HG02852 (cell line): ENCODE results near the gene CARD19.
"Not testable (repeated sequence)": the region's sequence is repeated elsewhere in the genome, so short reads cannot be mapped to it uniquely, and the experiment has no call there.

ENCODE experiments used
- ATAC-seq: cut with Tn5 transposase; IDR thresholded peaks from one replicate; pipeline ENCODE4 v1.9.1; 2021; ENCODE audit warnings: mild to moderate bottlenecking, moderate library complexity; ENCODE audit not compliant: unreplicated experiment

The CARD19 gene

DNA sequence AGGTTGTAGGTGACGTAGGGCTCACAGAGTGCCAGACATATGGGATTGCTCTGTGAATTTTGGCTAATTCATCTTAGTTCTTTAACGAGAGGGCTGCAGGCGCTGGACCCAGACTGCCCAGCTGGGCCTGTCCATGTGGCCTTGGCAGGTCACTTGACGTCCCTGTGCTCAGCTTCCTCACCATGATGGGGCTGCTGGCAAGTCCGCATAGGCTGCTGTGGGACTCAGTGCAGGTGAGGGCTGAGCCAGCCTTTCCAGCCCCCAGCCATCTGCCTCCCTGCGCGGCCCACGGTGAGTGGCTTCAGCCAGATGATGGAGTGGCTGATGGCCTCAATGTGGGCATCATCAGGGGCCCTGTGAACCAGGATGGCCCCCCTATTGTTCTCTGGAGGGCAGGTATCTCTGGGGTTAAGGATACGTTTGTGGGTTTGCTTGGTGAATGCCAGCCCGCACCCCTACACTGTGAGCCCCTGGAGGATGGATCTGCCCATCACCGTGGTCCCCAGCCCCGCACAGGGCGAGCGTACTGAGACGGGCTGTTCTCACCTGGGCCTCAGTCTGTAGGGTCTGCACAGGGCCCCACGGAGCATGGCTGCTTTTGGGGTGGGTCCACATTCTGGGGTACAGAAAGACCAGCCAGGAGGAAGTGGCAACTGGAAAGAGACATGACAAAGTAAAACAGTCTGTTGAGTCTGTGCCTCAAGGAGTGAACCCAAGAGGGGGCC, 3.7 kb downstream of the CARD19 start:
- ATAC-seq: no peak

DNA sequence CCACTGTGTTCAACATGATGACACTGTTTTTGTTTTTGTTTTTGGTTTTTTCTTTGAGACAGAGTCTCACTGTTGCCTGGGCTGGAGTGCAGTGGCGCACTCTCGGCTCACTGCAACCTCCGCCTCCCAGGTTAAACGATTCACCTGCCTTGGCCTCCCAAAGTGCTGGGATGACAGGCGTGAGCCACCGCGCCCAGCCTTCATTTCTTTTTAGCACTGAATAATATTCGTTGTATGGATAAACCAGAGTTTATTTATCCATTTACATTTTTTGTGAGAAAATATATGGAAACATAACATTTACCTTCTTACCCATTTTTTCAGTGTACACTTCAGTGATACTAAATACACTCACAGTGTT, 4.2 kb downstream of the CARD19 start:
- no peak for ATAC-seq

DNA sequence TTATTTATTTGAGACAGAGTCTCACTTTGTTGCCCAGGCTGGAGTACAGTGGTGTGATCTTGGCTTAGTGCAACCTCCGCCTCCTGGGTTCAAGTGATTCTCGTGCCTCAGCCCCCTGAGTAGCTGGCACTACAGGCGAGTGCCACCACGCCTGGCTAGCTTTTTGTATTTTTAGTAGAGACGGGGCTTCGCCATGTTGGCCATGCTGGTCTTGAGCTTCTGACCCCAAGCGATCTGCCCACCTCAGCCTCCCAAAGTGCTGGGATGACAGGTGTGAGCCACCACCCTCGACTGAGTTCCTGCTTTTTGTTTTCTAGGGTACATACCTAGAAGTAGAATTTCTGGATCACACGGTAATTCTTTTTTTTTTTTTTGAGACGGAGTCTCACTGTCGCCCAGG, 5.1 kb downstream of the CARD19 start:
- not testable (repeated sequence) for ATAC-seq

DNA sequence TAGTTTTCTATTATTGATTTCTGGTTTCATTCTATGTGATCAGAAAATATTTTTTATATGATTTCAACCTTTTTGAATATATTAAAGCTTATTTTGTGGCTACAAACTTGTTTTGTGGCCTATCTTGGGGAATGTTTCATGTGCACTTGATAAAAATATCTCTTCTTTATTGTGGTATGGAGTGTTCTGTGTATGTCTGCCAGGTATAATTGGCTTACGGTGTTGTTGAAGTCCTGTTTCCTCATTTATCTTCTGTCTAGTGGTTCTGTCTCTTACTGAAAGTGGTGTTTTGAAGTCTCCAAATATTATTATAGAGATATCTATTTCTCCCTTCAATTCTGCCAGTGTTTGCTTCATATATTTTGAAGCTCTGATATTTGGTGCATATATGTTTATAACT, 9.6 kb downstream of the CARD19 start:
- no peak for ATAC-seq

DNA sequence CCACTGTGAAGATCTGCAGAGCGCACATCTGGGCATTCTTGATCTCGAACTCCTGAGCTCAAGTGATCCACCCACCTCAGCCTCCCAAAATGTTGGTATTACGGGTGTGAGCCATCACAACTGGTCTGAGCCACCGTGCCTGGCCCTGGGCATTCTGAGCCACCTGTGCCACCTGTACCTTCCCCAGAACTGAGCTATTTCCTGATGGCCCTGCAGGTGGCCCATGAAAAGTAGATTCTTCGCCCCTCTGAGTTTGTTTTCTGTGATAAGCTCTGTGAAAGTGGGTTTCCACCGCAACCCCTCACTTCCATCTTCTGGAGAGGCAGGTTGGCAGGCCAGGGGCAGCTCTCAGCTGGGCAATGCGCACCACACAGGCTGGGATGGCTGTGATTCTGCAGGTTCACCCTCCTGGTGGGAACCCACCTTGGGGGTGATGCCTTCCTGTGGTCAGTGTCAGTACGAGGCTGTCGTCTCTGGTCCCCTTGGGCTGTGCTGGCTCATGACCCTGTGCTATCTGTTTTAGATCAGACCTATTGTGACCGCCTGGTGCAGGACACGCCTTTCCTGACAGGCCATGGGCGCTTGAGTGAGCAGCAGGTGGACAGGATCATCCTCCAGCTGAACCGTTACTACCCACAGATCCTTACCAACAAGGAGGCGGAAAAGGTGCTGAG, 11.3 kb downstream of the CARD19 start:
- no peak for ATAC-seq

DNA sequence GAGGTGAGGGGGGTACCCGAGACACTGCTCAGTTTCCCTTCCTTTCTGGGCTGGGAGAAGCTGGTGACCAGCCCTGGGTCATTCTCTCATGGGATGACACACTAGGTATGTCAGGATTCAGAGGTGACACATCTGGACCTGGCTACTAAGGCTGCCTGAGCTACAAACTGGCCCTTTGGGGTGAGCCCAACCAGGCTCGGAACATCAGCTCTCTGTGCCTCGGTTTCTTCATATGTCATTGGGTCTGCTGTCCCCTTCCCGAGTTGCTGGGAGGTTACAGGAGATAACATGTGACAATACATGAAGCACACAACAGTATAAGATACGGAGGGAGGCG, 11.8 kb downstream of the CARD19 start:
- ATAC-seq: no peak

DNA sequence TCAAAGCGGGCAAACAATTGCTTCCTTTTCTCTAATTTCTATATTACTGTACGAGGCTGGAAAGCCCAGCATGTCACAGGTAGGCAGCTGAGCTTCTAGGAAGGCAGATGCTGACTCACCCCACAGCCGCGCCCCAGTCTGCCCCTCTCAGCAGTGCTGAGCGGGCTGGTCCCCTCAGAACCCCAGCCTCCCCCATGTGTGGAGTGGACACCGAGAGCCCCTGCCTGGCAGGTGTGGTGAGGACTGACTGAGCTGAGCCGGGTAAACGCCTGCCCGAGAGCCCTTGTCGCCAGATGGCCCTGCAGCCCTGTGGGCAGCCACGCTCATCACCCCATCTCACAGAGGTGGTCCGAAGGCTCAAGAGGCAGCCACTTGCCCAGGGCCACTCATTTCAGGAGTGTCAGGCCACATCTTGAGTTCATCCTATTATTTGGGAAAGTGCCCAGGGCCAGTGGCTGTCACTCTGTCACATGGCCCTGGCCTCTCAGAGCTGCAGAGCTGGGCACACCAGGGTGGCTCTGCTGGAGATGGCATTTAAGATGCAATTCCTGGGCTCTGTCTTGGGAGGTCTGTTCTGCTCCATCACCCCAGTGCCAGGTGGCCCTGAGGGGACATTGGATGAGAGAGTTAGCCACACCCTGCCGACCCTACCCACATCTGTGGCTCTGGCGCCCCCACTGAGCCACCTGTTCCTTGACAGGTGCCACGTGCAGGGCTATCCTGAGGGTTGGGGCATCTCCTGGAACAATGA, 12.4 kb downstream of the CARD19 start:
- no peak for ATAC-seq

DNA sequence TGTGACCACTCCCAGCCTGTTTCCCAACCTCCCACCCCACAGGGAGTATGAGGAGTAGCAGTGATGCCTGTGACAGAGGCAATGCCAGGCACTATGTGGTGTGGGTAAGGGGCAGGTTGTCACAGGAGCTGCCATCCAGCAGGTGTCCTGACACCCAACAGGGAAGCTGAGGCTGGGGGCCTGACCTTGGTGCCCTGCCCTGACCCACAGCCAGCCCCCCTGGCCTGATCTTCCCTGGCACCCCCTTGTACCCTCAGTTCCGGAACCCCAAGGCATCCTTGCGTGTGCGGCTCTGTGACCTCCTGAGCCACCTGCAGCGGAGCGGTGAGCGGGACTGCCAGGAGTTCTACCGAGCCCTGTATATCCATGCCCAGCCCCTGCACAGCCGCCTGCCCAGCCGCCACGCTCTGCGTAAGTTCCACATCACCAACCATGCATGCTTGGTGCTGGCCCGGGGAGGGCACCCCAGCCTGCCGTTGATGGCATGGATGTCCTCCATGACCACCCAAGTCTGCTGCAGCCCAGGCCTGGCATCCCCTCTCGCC, 14.4 kb downstream of the CARD19 start:
- ATAC-seq: no peak

DNA sequence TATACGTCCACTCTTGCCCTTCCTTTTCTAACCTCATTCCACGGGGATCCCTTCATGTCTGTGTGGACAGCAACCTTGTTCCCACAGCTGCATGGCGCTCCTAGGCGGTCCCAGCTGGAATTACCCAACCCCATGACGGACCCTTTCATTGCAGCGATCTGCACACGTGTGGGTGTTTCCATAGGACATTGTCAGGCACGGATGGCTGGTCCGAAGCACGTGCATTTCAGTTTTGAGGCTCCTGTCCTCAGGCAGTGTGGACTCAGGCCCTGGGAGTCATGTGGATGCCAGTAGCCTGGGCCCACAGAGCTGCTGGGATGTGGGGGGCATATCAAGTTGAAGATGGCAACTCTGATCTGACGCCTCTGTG, 15.0 kb downstream of the CARD19 start:
- ATAC-seq: no peak

DNA sequence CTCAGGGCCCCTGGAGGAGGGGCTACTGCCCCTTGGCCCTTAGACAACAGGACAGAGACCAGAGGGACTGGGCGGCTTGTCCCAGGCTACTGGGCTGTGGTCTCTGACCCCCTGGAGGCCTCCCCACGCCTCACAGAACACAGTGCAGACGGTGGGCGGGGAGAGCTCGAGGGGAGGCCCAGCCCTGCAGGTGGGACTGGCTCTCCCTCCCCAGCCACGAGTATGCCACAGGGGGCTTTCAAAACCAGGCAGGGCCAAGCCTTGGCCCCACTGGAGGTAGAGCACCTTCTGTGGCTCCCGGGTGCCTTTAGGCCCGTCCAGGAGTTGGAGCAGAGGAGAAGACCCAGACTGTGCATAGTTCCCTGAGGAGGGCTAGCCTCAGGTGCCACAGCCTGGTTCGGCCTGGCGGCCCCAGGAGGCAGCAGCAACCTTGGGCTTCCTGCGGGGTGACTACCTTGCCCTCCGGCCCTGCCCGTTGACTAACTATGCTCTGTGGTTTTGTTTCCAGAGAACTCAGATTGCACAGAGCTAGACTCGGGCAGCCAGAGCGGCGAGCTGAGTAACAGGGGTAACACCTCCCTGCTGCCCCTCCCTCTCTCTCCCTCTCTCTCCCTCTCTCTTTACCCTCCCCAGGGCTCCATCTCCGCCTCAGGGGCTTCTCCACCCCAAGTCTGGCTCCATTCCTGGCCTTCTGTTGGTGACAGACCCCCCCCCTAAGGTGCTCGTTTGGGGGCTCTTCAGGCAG, 15.5 kb downstream of the CARD19 start:
- no peak for ATAC-seq

DNA sequence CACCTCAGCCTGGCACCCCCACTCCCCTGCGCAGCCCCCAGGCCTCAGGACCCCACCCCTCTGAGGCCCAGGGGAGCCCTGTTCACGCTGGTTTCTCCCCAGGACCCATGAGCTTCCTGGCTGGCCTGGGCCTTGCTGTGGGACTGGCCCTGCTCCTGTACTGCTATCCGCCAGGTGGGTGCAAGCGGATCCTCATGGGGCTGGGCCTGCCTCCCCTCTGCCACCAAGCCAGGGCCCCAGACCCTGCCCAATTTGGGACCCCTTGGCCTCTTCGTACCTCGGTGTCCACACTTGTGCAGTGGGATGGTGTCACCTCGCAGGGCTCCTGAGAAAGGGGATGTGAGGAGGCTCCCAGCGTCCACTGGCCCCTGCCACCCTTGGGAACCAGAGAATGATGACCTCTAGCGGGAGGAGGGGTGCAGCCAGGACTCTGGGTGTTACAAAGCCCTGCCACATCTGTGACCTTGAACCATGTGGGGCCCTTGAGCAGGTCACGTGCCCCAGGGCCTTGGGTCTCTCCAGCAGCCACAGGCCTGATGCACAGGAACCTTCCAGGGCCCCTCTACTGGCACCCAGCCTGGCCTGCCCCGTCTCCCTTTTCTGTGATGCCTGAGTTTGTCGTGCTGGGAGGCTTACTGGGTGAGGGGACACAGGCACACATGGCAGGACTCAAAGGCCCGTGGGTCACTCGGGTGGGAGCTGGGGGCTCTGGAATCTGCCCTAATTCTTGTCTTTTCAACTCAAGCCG, 16.3 kb downstream of the CARD19 start:
- ATAC-seq: no peak

DNA sequence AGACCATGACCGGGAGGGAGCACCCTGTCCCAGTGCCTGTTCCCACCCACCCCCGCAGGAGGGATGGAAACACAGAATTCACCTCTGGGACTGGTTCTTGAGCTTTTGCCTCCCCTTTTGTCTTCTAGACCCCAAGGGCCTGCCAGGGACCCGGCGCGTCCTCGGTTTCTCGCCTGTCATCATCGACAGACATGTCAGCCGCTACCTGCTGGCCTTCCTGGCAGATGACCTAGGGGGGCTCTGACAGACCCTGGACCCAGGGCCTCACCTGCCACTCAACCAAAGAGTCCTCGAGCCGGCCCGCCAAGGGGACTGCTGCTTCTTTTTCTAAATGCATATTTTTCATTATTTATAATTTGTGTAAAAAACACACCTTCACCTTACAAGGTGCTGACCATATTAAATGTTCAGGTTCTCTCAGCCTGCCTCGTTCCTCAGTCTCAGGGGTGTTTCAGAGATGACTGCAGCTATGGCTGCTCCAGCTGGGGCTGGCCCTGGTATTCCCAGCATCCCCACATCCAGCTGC, 16.9 kb downstream of the CARD19 start:
- ATAC-seq: no peak

DNA sequence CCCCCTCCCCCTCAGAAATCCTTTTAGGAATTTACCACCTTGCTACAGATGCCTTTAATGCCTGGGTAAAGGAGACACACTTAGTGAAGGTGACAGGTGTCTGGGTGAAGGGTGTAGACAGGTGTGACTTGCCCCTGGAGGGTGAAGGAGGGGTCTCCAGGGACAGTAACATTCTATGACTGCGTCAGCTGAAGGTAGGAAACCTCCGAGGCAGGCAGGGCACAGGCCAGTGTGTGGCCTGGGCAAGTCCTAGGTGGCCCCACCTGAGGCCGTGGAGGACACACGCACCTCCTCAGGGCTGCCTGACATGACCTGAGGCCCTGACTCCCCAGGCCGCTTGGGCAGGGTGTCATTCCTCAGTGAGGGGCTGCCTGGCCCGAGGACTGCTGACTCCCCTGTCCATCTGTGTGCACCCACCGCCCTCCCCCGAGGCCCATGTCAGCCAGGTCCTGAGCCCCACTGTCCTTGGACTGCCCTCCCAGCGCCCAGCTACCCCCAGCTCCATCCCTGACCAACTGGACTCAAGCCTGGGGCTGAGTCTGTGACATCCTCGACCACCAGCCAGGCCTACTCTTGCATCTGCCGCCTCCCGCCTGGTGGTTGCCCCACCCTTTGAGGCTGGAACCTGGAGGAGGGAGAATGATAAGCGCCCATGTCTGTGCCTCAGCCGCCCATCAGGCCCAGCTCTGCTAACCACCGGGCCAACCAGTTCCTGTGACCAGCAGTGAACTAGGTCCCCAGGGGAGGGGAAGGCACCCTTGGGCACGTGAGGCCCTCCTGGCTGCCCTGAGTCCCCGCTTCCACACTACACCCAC, 18.4 kb downstream of the CARD19 start:
- ATAC-seq: no peak

DNA sequence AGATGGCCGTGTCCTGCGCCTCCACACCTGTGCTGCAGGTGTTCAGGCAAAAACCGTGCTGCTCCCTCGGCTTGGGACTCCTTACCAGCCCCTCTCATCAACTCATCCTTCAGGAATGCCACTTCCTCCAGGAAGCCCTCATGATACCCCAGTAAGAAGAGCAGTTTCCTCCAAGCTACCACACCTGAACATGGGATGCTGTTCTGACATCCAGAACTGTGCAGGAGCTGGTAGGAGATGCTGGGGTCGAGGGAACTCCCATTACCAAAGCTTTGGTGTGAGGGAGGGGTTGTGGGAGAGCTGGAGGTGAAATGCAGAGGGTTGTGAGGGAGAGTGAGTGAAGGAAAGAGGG, 18.9 kb downstream of the CARD19 start:
- ATAC-seq: no peak

DNA sequence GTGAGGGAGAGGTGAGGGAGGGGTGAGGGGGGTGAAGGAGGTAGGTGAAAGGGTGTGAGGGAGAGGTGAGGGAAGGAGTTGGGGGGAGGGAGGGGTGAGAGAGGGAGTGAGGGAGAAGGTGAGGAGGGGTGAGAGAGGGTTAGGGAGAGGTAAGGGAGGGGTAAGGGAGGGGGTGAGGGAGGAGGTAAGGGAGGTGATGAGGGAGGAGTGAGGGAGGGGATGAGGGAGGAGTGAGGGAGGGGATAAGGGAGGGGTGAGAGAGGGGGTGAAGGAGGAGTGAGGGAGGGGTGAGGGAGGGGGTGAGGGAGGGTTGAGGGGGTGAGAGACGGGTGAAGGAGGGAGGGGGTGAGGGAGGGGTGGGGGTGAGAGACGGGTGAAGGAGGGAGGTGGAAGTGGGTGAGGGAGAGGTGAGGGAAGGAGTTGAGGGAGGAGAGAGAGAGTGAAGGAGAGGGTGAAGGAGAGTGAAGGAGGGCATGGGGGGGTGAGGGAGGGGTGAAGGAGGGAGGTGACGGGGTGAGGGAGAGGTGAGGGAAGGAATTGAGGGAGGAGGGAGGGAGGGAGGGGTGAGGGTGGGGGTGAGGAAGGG, 19.6 kb downstream of the CARD19 start:
- no peak for ATAC-seq

DNA sequence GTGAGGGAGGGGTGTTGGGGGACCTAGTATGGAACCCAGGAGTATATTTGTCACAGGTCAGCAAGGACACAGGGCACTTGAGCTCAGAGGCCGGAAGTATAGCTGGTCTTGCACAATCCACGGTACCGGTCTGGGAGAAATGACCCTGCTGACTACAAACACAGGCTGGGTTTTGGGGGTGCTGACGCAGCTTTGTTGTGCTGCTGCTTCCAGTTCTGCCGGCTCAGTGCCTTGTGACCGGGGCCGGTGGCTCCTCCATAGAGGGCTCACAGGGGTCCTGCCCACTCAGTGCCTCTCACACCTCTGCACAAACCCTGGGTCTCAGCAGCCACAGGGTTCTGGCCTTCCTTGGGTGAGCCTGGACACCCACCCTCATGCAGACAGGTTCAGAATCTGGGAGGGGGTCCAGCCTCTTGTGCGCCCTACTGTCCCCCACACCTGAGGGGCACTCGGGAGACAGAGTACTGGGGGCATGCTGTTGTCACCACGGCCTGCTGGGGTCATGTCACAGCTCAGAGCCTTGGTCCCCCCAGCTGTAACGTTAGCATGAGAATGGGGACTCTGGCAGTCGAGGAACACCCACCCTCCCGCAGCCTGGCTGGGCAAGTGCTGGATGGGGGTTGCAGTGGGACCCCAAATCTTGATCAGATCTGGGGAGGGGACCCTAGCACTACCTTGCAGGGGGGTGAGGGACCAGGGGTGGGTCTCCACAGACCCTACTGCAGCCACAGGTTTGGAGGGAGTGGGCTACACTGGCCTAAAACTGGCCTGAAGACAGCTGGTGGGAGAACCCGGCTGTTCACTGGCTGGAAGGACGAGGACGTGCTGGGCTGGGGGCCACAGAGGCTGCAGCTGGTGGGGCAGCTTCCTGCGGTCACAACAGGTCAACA, 20.3 kb downstream of the CARD19 start:
- ATAC-seq: no peak

DNA sequence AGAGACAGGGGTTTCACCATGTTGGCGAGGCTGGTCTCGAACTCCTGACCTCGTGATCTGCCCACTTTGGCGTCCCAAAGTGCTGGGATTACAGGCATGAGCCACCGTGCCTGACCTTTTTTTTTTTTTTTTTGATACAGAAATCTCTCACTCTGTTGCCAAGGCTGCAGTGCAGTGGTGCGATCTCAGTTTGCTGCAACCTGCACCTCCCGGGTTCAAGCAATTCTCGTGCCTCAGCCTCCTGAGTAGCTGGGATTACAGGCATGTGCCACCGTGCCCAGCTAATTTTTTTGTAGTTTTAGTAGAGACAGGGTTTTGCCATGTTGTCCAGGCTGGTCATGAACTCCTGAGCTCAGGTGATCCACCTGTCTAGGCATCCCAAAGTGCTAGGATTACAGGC, 21.5 kb downstream of the CARD19 start:
- not testable (repeated sequence) for ATAC-seq
